ENCODE measurements around the gene SLAIN1.

Gene SLAIN1

GRCh38 chr13:77714119-77714755 lies 16.8 kb downstream of the SLAIN1 start:
- TF ChIP-seq CTCF (conservative IDR thresholded peaks at IDR 0.05; ENCODE audit: low read depth) = no peak
- CTCF ChIA-PET = interaction anchor here (0.7 kb wide), 1 partner anchor 20 kb away, joined by 4 read pairs; no protein-coding TSS in a partner anchor
- POLR2A ChIA-PET (ENCODE audit: low non-redundant PET) = no interaction called here
- no peak overlapping the region for H3K27ac ChIP-seq
- no peak for DNase-seq (ENCODE audit: low spot score)

GRCh38 chr13:77715233-77715891 lies 17.9 kb downstream of the SLAIN1 start:
- no peak overlapping the region for H3K27ac ChIP-seq
- ChIA-PET CTCF (no interaction called here), POLR2A (ENCODE audit: low non-redundant PET) (no interaction called here)
- TF ChIP-seq CTCF (conservative IDR thresholded peaks at IDR 0.05; ENCODE audit: low read depth) = no peak
- no peak for DNase-seq (ENCODE audit: low spot score)

GRCh38 chr13:77716692-77717091 lies 19.2 kb downstream of the SLAIN1 start:
- ChIA-PET CTCF (no interaction called here), POLR2A (ENCODE audit: low non-redundant PET) (no interaction called here)
- no peak for DNase-seq (ENCODE audit: low spot score)
- H3K27ac ChIP-seq = no peak overlapping the region
- no peak for TF ChIP-seq CTCF (conservative IDR thresholded peaks at IDR 0.05; ENCODE audit: low read depth)

- POLR2A ChIA-PET (ENCODE audit: low non-redundant PET) = no interaction called here
- TF ChIP-seq CTCF (conservative IDR thresholded peaks at IDR 0.05; ENCODE audit: low read depth) = no peak
- CTCF ChIA-PET = no interaction called here
Measured at GRCh38 chr13:77717508-77717907, 20.0 kb downstream of the SLAIN1 start.

GRCh38 chr13:77719128-77719527 lies 21.6 kb downstream of the SLAIN1 start:
- TF ChIP-seq CTCF (conservative IDR thresholded peaks at IDR 0.05; ENCODE audit: low read depth) = no peak
- CTCF ChIA-PET = no interaction called here
- POLR2A ChIA-PET (ENCODE audit: low non-redundant PET) = no interaction called here
- no peak overlapping the region for H3K27ac ChIP-seq
- no peak for DNase-seq (ENCODE audit: low spot score)

More at GRCh38 chr13:77717508-77717907, 20.0 kb downstream of the SLAIN1 start:
- DNase-seq (ENCODE audit: low spot score) = no peak
- H3K27ac ChIP-seq = no peak overlapping the region

GRCh38 chr13:77720988-77721387 lies 23.5 kb downstream of the SLAIN1 start:
- no peak for DNase-seq (ENCODE audit: low spot score)
- H3K27ac ChIP-seq = no peak overlapping the region
- CTCF ChIA-PET = no interaction called here
- POLR2A ChIA-PET (ENCODE audit: low non-redundant PET) = no interaction called here
- TF ChIP-seq CTCF (conservative IDR thresholded peaks at IDR 0.05; ENCODE audit: low read depth) = no peak

Measured in RWPE1 (cell line).